Measurements from ENCODE around the gene MXD3. TPM values are rescaled to one million over a fixed set of nuclear protein-coding genes. Genes with fewer than 3 reads are reported as not detected.

The MXD3 gene
- total and polyA plus RNA-seq, 4 experiments from 2014 or later = 0.28 to 17.3 (median 9.3) TPM

- Histone ChIP-seq H3K27ac (ENCODE audit: low read depth, low read length) (no peak overlapping the region), H3K36me3 (ENCODE audit: insufficient read depth, low read length) (peaks cover 10% of the 10 kb centered on the region), H3K4me1 (ENCODE audit: insufficient read depth, low read length) (peaks cover 56% of the 10 kb centered on the region), H3K4me3 (ENCODE audit: low read length in 2 of 2) (no peak overlapping the region), H3K9me3 (ENCODE audit: control insufficient read depth in 1 of 2, low read length in 2 of 2) (no peaks in the 10 kb centered on the region), H3K27me3 (ENCODE audit: insufficient read depth, low read length) (no peaks in the 10 kb centered on the region)
- peaks cover 0 to 4% (median 0%) of the 10 kb centered on the region in 8 donors for H3K9me3 Mint-ChIP-seq
- peaks cover 15 to 19% of the 10 kb centered on the region in 2 donors for H3K36me3 Mint-ChIP-seq
- POLR2A ChIA-PET (ENCODE audit: partially characterized antibody) = interaction anchor here (1.1 to 5.5 kb wide), 11 partner anchors 11 to 154 kb away, joined by 3 to 31 read pairs (median 5); partner anchors contain the start of genes GRK6, LMAN2, PRR7 and RGS14
- no peaks in the 10 kb centered on the region for H3K27me3 Mint-ChIP-seq
- peak overlapping the region in 2 of 7 donors; percentile 61 to 85 for H3K27ac Mint-ChIP-seq
- H3K4me3 Mint-ChIP-seq = peak overlapping the region in 3 of 8 donors; percentile 66 to 75 (median 70)
- intact Hi-C loops (cut with micrococcal nuclease) = no loop called here
- peaks cover 26 to 60% (median 43%) of the 10 kb centered on the region in 4 donors for H3K4me1 Mint-ChIP-seq
- CTCF ChIA-PET (ENCODE audit: partially characterized antibody) = interaction anchor here (0.6 to 7.4 kb wide), 37 partner anchors 9 to 224 kb away, joined by 3 to 69 read pairs (median 5); partner anchors contain the start of genes LMAN2, PDLIM7 and RGS14
- no peak for DNase-seq
Observed at GRCh38 chr5:177310332-177310731, 1.4 kb downstream of the MXD3 start.

DNA sequence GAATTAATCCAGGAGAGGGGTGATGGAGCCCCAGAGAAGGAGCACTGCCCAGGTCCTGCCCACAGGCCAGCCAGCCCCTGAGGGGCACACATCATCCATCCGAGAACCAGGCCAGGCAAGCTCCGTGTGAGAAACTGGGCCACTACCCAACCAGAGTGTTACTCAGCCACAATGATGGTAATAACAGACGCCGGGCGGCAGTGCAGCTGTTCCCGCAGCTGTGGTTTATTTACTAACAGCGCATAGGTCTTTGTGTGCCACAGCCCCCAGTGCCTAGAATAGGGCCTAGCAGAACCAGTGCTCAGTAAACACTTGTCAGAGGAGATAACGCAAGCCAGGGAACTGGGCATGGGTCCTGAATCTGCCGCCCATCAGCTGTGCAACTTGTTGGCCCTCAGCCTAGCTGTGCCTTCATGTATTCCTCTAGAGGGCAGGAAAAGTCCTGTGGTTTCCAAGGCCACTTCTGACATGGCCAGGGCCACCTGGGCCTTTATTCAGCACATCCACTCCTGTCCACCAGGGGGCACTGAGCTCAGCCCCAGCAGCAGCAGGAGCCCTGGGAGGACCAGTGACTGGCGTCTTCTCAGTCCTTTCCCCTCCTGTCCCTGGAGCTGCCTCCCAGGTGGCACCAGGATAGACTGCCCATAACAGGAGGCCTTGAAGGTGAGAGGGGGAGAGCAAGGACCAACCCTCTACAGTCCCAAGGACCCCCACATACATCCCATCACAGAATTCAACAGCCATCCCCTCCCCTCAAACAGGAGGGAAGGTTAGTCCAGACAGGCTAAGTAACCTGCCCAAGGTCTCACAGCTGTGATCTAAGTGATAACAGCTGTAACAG is 2.1 kb downstream of the MXD3 start:
- peak overlapping the region; percentile 26 to 87 (median 51) for H3K4me3 Mint-ChIP-seq
- peaks cover 18 to 27% of the 10 kb centered on the region in 2 donors for H3K36me3 Mint-ChIP-seq
- peaks cover 30 to 68% (median 50%) of the 10 kb centered on the region in 4 donors for H3K4me1 Mint-ChIP-seq
- peak overlapping the region in 6 of 7 donors; percentile 37 to 85 (median 72) for H3K27ac Mint-ChIP-seq
- no peaks in the 10 kb centered on the region for H3K27me3 Mint-ChIP-seq
- CTCF ChIA-PET (ENCODE audit: partially characterized antibody) = interaction anchor here (0.6 to 7.4 kb wide), 45 partner anchors 8 to 283 kb away, joined by 3 to 69 read pairs (median 5); partner anchors contain the start of genes LMAN2, PDLIM7, RGS14 and TMED9
- intact Hi-C loops (cut with micrococcal nuclease) = loop anchor here (2.0 kb wide), 1 partner anchor 191 kb away; no protein-coding TSS in a partner anchor
- H3K9me3 Mint-ChIP-seq = peaks cover 0 to 4% (median 0%) of the 10 kb centered on the region in 8 donors
- Histone ChIP-seq H3K4me3 (ENCODE audit: low read length in 2 of 2) (no peak overlapping the region), H3K4me1 (ENCODE audit: insufficient read depth, low read length) (peaks cover 63% of the 10 kb centered on the region), H3K36me3 (ENCODE audit: insufficient read depth, low read length) (peaks cover 10% of the 10 kb centered on the region), H3K27me3 (ENCODE audit: insufficient read depth, low read length) (no peaks in the 10 kb centered on the region), H3K9me3 (ENCODE audit: control insufficient read depth in 1 of 2, low read length in 2 of 2) (no peaks in the 10 kb centered on the region), H3K27ac (ENCODE audit: low read depth, low read length) (no peak overlapping the region)
- DNase-seq = peak; percentile 68 to 75 (median 72)
- POLR2A ChIA-PET (ENCODE audit: partially characterized antibody) = interaction anchor here (0.8 to 5.5 kb wide), 14 partner anchors 8 to 191 kb away, joined by 3 to 31 read pairs (median 4); partner anchors contain the start of genes GRK6, LMAN2, PRR7 and RGS14

DNA sequence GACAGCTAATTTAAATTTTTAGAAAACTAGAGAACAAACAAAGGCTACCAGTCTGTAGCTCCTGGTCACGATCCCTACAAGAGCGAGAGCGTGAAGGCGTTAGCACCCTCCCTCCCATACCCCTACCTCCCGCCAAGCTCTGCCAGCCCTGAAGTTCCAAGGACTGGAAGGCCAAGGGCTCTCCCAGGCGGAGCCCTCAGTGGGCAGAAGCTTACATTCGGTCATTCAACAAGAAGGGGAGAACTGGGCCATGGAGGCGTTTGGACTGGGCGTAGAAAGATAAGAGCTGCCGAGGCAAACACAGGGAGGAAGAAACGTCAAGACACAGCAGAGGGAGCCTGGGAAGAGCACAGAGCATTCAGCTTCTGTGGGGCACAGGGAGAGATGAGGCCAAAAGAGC is 3.0 kb downstream of the MXD3 start:
- Histone ChIP-seq H3K4me1 (ENCODE audit: insufficient read depth, low read length) (peaks cover 68% of the 10 kb centered on the region), H3K36me3 (ENCODE audit: insufficient read depth, low read length) (peaks cover 10% of the 10 kb centered on the region), H3K4me3 (ENCODE audit: low read length in 2 of 2) (no peak overlapping the region), H3K9me3 (ENCODE audit: control insufficient read depth in 1 of 2, low read length in 2 of 2) (no peaks in the 10 kb centered on the region), H3K27me3 (ENCODE audit: insufficient read depth, low read length) (no peaks in the 10 kb centered on the region), H3K27ac (ENCODE audit: low read depth, low read length) (no peak overlapping the region)
- no peaks in the 10 kb centered on the region for H3K27me3 Mint-ChIP-seq
- peak overlapping the region in 3 of 7 donors; percentile 53 to 70 (median 68) for H3K27ac Mint-ChIP-seq
- H3K36me3 Mint-ChIP-seq = peaks cover 18 to 34% of the 10 kb centered on the region in 2 donors
- DNase-seq = no peak
- POLR2A ChIA-PET (ENCODE audit: partially characterized antibody) = interaction anchor here (0.6 to 5.5 kb wide), 7 partner anchors 9 to 192 kb away, joined by 3 to 31 read pairs (median 4); partner anchors contain the start of gene PRR7
- H3K9me3 Mint-ChIP-seq = peaks cover 0 to 4% (median 0%) of the 10 kb centered on the region in 8 donors
- CTCF ChIA-PET (ENCODE audit: partially characterized antibody) = interaction anchor here (0.5 to 7.4 kb wide), 26 partner anchors 8 to 195 kb away, joined by 3 to 69 read pairs (median 8); partner anchors contain the start of genes LMAN2, PDLIM7 and RGS14
- peaks cover 32 to 76% (median 56%) of the 10 kb centered on the region in 4 donors for H3K4me1 Mint-ChIP-seq
- intact Hi-C loops (cut with micrococcal nuclease) = loop anchor here (2.0 kb wide), 1 partner anchor 192 kb away; no protein-coding TSS in a partner anchor
- peak overlapping the region in 1 of 8 donors; percentile 61 for H3K4me3 Mint-ChIP-seq

DNA sequence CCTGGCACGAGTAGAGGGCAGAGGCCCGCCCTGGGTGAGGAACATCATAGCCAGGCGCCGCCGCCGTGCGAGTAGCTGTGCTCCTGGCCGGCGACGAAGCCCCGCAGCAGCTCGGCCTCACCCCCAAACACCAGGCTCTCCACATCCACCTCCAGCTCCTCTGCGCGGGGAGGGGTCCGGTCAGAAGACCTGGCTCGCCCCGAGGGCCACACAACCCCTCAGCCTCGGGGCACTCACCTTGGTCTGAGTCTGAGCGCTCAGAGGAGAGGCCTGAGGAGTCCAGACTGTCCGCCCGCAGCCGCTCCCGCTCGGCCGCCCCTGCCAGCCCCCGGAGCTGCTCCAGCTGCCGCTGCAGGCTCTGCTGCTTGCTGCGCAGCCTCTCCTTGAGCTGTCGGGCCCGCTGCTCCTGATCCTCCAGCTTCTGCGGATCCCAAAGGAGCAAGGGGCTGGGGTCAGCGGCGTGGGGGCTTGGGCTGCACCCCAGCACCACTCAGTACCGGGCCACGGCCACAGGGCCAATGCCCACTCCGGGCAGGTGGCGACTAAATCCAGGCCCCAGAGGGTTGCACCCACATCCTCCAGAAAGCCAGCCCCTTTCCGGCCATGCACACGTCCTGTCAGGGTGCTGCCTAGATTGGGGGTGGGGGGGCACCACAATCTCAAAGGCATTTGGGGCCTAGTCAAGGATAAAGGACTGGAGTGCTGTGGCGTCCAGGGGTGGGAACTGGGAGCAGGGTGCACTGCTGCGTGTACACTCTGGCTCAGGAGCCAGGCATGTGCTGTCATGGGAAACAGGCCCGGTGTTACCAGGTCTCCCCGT is 3.9 kb downstream of the MXD3 start:
- Mint-ChIP-seq H3K27ac (peak overlapping the region in 1 of 7 donors; percentile 89), H3K9me3 (peaks cover 0 to 7% (median 0%) of the 10 kb centered on the region in 8 donors), H3K36me3 (peaks cover 18 to 34% of the 10 kb centered on the region in 2 donors), H3K4me3 (no peak overlapping the region), H3K4me1 (peaks cover 31 to 79% (median 53%) of the 10 kb centered on the region in 4 donors), H3K27me3 (no peaks in the 10 kb centered on the region)
- peaks cover 10% of the 10 kb centered on the region for H3K36me3 ChIP-seq (ENCODE audit: insufficient read depth, low read length)
- H3K27ac ChIP-seq (ENCODE audit: low read depth, low read length) = no peak overlapping the region
- H3K4me1 ChIP-seq (ENCODE audit: insufficient read depth, low read length) = peaks cover 66% of the 10 kb centered on the region
- DNase-seq = peak in 1 of 5 donors; percentile 33
- CTCF ChIA-PET (ENCODE audit: partially characterized antibody) = interaction anchor here (0.5 to 7.4 kb wide), 11 partner anchors 11 to 195 kb away, joined by 3 to 69 read pairs (median 33); partner anchors contain the start of gene PDLIM7
- POLR2A ChIA-PET (ENCODE audit: partially characterized antibody) = interaction anchor here (0.8 to 1.2 kb wide), 2 partner anchors 11 to 193 kb away, joined by 3 read pairs; no protein-coding TSS in a partner anchor
- intact Hi-C loops (cut with micrococcal nuclease) = loop anchor here (2.0 kb wide), 1 partner anchor 193 kb away; no protein-coding TSS in a partner anchor
- H3K9me3 ChIP-seq (ENCODE audit: control insufficient read depth in 1 of 2, low read length in 2 of 2) = no peaks in the 10 kb centered on the region
- no peaks in the 10 kb centered on the region for H3K27me3 ChIP-seq (ENCODE audit: insufficient read depth, low read length)
- H3K4me3 ChIP-seq (ENCODE audit: low read length in 2 of 2) = no peak overlapping the region

GRCh38 chr5:177306674-177307543 is 4.8 kb downstream of the MXD3 start:
- ChIA-PET CTCF (ENCODE audit: partially characterized antibody) (interaction anchor here (3.6 to 7.4 kb wide), 2 partner anchors 66 to 96 kb away, joined by 20 to 69 read pairs; no protein-coding TSS in a partner anchor), POLR2A (ENCODE audit: partially characterized antibody) (interaction anchor here (0.8 kb wide), 1 partner anchor 10 kb away, joined by 3 read pairs; no protein-coding TSS in a partner anchor)
- no peak for DNase-seq
- Histone ChIP-seq H3K4me3 (ENCODE audit: low read length in 2 of 2) (no peak overlapping the region), H3K27ac (ENCODE audit: low read depth, low read length) (no peak overlapping the region), H3K4me1 (ENCODE audit: insufficient read depth, low read length) (peaks cover 66% of the 10 kb centered on the region), H3K9me3 (ENCODE audit: control insufficient read depth in 1 of 2, low read length in 2 of 2) (no peaks in the 10 kb centered on the region), H3K36me3 (ENCODE audit: insufficient read depth, low read length) (peaks cover 10% of the 10 kb centered on the region), H3K27me3 (ENCODE audit: insufficient read depth, low read length) (no peaks in the 10 kb centered on the region)
- Mint-ChIP-seq H3K9me3 (peaks cover 0 to 7% (median 0%) of the 10 kb centered on the region in 8 donors), H3K27ac (peak overlapping the region in 3 of 7 donors; percentile 68 to 89 (median 77)), H3K27me3 (no peaks in the 10 kb centered on the region), H3K4me3 (peak overlapping the region in 4 of 8 donors; percentile 44 to 81 (median 58)), H3K4me1 (peaks cover 36 to 79% (median 57%) of the 10 kb centered on the region in 4 donors), H3K36me3 (peaks cover 18 to 34% of the 10 kb centered on the region in 2 donors)
- intact Hi-C loops (cut with micrococcal nuclease) = no loop called here
